ENCODE measurements around the gene SCD.

GRCh38 chr10:100353770-100354485 is 6.9 kb downstream of the SCD start:
- TF ChIP-seq POLR2A (IDR thresholded peaks at IDR 0.05) = no peak
- TF ChIP-seq CTCF (IDR thresholded peaks at IDR 0.05) = no peak

Measured in thyroid gland (tissue), 4 donors.